ENCODE results near the gene GPN2. TPM values are rescaled to one million over a fixed set of nuclear protein-coding genes. Genes with fewer than 3 reads are reported as not detected.

Gene GPN2
- total RNA-seq, 2 experiments from 2014 or later, result 25.9 to 26.9 TPM

Other genes starting within 250 kb of the GPN2 start
- gene ARID1A, start 194.3 kb downstream of the GPN2 start, total RNA-seq, result 100 to 1,000 TPM; 120 TPM
- 10 to 100 TPM; 16.4 to 16.9 TPM for gene PIGV, start 102.3 kb downstream of the GPN2 start, total RNA-seq
- 10 to 100 TPM; 45.1 to 55.0 TPM for gene ZDHHC18, start 63.6 kb downstream of the GPN2 start, total RNA-seq
- gene SFN, start 27.1 kb downstream of the GPN2 start, total RNA-seq, result 1 to 10 TPM; 2.4 to 3.0 TPM
- 10 to 100 TPM; 14.0 to 14.8 TPM for gene GPATCH3, start 10.2 kb upstream of the GPN2 start, total RNA-seq
- gene NR0B2, start 23.7 kb upstream of the GPN2 start, total RNA-seq, result not detected
- gene NUDC, start 31.5 kb upstream of the GPN2 start, total RNA-seq, result 10 to 100 TPM; 56.2 to 64.5 TPM
- not detected for gene KDF1, start 70.2 kb upstream of the GPN2 start, total RNA-seq
- not detected for gene TRNP1, start 103.4 kb upstream of the GPN2 start, total RNA-seq
- not detected for gene TENT5B, start 122.6 kb upstream of the GPN2 start, total RNA-seq

Data from activated CD4-positive, alpha-beta T cell treated with anti-CD3 and anti-CD28 coated beads, Interleukin-2, amount 10 ng/mL, durations not matched to agents 7 days and 5 days (primary cell).